Esophagus (tissue), 2 donors: ENCODE data around the gene UBAP1. TPM values are rescaled to one million over a fixed set of nuclear protein-coding genes. Genes with fewer than 3 reads are reported as not detected.
"Not testable (repeated sequence)": the region's sequence is repeated elsewhere in the genome, so short reads cannot be mapped to it uniquely, and the experiment has no call there.

Experiments
- H3K27ac ChIP-seq, 2 donors: one replicate each; pipeline ENCODE4 v1.5.1; 2013; ENCODE audit warnings: low read depth in 2 of 2, mild to moderate bottlenecking in 2 of 2, inconsistent platforms in 1 of 2, low read length in 1 of 2, moderate library complexity in 1 of 2
- H3K27me3 ChIP-seq, 2 donors: one replicate each; pipeline ENCODE4 v1.6.1; 2013; ENCODE audit warnings: low read length in 2 of 2, control low read depth in 1 of 2, mild to moderate bottlenecking in 1 of 2; ENCODE audit not compliant: insufficient read depth in 2 of 2, control insufficient read depth in 1 of 2
- H3K36me3 ChIP-seq, 2 donors: one replicate each; pipeline ENCODE4 v1.6.1; 2013; ENCODE audit warnings: low read length in 1 of 2; ENCODE audit not compliant: control insufficient read depth in 2 of 2, insufficient read depth in 2 of 2
- H3K4me1 ChIP-seq, 2 donors: one replicate each; pipeline ENCODE4 v1.6.1; 2013; ENCODE audit warnings: low read length in 1 of 2; ENCODE audit not compliant: control insufficient read depth in 2 of 2, insufficient read depth in 2 of 2
- H3K4me3 ChIP-seq, 2 donors: one replicate each; pipeline ENCODE4 v1.5.1; 2013; ENCODE audit warnings: low read length in 2 of 2, mild to moderate bottlenecking in 2 of 2, low read depth in 1 of 2, moderate library complexity in 1 of 2
- H3K9me3 ChIP-seq, 2 donors: one replicate each; pipeline ENCODE4 v1.6.1; 2013; ENCODE audit warnings: mild to moderate bottlenecking in 2 of 2, low read depth in 1 of 2, low read length in 1 of 2, moderate library complexity in 1 of 2; ENCODE audit not compliant: control insufficient read depth in 2 of 2, insufficient read depth in 1 of 2
- WGBS, 2 donors: extraction: QIAGEN DNeasy Blood & Tissue Kit; methylation state at CpG; one replicate each; pipeline ENCODE4 v1.1.7; 2013; 5-methylcytosine and 5-hydroxymethylcytosine counted together
- polyA plus RNA-seq, 2 donors: library from polyadenylated mRNA; stranded (reverse); fragments of 200-250 nt; gene quantifications; one replicate each; pipeline ENCODE4 v1.2.3, GENCODE V29; 2013
- donor health status: healthy with polysubstance abuse.
- donor health status: Bipolar disorder and iron deficiency.

The UBAP1 gene
- 10 to 100 TPM; 58.2 to 59.6 TPM for polyA plus RNA-seq

DNA sequence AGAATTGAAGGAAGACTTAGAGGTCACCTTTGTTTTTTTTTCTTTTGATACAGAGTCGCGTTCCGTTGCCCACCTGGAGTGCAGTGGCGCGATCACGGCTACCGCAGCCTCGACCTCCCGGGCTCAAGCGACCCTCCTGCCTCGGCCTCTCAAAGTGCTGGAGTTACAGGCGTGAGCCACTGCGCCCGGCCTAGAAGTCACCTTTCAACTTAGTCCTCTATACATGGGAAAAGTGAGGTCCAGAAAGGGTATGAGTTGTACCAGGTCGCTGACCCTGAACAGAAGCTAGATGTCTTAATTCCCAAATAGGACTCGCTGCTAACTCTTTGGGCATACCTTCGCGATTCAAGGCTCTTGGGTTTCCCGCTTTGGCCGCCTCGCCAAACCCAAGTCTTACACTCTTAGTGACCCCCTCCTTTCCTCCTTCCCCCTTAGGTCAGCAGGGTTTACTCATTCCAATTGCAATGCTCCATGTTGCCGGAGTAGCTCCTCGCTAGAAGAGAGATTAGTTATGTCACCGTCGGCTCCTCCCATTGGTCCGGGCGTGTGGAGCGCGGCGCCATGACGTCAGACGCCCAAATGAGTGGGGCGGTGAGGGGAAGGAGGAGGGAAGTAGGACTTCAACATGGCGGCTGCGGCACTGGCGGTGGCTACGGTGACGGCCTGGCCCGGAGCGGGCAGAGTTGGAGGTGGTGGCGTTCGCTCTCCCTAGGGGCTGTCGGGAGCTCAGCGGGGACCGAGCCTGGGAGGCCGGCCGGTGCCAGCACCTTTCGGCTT lies at the start of gene UBAP1:
TSS of gene UBAP1 (plus strand) at position 608 of the 777 bp plus-strand sequence. CDS start 41,872 bp downstream, outside the sequence.
- H3K4me3 ChIP-seq, result peak within 1 kb of the TSS; percentile 85 to 86
- H3K9me3 ChIP-seq, result no peaks in the 10 kb centered on the region
- H3K27me3 ChIP-seq, result no peaks in the 10 kb centered on the region
- 0 to 1% methylated on average over 48 of the region's 48 CpGs for WGBS, 2 donors
- no peaks in the 10 kb centered on the region for H3K36me3 ChIP-seq
- peaks cover 0 to 2% of the 10 kb centered on the region in 2 donors for H3K4me1 ChIP-seq
- H3K27ac ChIP-seq, result peak within 1 kb of the TSS; percentile 96 to 97

DNA sequence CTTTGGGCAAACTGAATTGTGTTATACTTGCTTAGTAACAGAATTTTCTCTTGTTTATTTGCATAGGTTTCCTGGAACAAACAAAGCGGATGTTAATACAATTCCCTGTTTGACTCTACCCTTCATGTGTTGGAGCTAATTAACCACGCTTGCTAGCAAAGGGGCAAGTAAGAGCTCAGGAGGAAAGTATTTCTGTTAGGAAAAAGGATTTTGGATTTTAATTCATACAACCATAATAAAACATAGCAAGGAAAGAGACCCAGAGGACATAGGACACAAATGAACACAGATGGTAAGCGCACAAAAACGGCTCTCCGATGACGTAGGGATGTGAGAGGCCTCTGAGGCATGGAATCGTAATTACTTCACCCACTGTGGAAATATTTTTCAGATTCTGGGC lies 47.3 kb upstream of the UBAP1 start:
- H3K9me3 ChIP-seq, result no peaks in the 10 kb centered on the region
- H3K36me3 ChIP-seq, result no peaks in the 10 kb centered on the region
- 95% methylated on average over 7 of the region's 7 CpGs for WGBS, 2 donors
- no peak overlapping the region for H3K4me3 ChIP-seq
- H3K27ac ChIP-seq, result no peak overlapping the region
- no peaks in the 10 kb centered on the region for H3K27me3 ChIP-seq
- H3K4me1 ChIP-seq, result peaks cover 0 to 3% of the 10 kb centered on the region in 2 donors

DNA sequence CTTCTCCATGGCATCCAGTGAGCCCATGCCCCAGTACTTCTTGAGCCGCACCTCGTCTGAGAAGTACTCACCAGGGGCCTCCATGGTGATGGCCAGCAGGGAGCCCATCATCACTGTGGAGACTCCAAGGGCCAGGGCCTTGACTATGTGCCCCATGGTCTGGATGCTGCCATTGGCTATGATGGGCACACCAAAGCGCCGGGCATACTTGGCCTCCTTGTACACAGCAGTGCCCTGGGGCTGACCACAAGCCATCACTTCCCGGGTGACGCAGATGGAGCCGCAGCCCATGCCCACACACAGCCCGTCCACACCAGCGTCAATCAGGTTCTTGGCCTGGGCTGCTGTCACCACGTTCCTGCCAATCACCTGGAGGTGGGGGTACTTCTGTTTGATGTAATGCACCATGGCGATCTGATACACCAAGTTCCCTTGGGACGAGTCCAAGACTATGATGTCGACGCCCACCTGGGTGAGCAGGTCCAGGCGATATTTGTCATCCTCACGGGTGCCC lies 45.4 kb upstream of the UBAP1 start:
- H3K27ac ChIP-seq, result no peak overlapping the region
- 87 to 89% methylated on average over 16 of the region's 16 CpGs for WGBS, 2 donors
- no peaks in the 10 kb centered on the region for H3K27me3 ChIP-seq
- no peaks in the 10 kb centered on the region for H3K36me3 ChIP-seq
- H3K9me3 ChIP-seq, result no peaks in the 10 kb centered on the region
- no peak overlapping the region for H3K4me3 ChIP-seq
- H3K4me1 ChIP-seq, result no peaks in the 10 kb centered on the region

DNA sequence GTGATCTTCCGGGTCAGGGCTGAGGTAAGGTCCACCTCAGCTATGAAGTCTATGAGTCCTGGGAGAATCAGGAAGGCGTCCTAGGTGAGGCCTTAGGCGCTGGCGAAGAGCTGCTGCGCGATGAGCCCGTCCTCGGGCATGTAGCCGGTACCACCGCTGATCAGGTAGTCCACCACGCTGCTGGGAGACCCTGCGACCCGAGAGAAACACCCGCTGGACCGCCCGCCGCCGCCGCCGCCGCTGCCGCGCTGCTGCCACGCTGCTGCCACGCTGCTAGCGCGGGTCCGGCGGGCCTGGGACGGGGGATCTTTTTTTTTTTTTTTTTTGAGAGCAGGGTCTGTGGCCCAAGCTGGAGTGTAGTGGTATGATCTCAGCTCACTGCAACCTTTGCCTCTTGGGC lies 44.3 kb upstream of the UBAP1 start:
- WGBS, 2 donors, result 93 to 94% methylated on average over 30 of the region's 30 CpGs
- Histone ChIP-seq H3K4me1 (no peaks in the 10 kb centered on the region), H3K9me3 (no peaks in the 10 kb centered on the region), H3K27me3 (no peaks in the 10 kb centered on the region), H3K27ac (no peak overlapping the region), H3K4me3 (no peak overlapping the region), H3K36me3 (no peaks in the 10 kb centered on the region)

DNA sequence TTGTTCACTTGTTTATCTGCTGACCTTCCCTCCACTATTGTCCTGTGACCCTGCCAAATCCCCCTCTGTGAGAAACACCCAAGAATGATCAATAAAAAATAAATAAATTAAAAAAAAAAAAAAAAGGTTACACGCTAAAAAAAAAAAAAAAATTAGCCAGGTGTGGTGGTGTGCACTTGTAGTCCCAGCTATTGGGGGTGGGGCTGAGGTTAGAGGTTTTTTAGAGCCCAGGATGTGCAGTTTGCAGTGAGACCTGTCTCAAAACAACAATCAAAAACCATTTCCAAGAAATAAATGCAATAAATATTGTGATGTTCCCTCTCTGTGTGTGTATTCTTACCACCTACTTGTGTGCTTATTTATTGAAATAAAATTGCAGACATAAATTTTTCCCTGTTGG lies 40.2 kb upstream of the UBAP1 start:
- H3K27ac ChIP-seq, H3K9me3 ChIP-seq, H3K4me1 ChIP-seq, H3K36me3 ChIP-seq, H3K27me3 ChIP-seq, H3K4me3 ChIP-seq: not testable (repeated sequence)
- WGBS, 2 donors, result 75% methylated on average over 1 of the region's 1 CpG; no CpG with 5 or more reads in 1 of the 2 donors

DNA sequence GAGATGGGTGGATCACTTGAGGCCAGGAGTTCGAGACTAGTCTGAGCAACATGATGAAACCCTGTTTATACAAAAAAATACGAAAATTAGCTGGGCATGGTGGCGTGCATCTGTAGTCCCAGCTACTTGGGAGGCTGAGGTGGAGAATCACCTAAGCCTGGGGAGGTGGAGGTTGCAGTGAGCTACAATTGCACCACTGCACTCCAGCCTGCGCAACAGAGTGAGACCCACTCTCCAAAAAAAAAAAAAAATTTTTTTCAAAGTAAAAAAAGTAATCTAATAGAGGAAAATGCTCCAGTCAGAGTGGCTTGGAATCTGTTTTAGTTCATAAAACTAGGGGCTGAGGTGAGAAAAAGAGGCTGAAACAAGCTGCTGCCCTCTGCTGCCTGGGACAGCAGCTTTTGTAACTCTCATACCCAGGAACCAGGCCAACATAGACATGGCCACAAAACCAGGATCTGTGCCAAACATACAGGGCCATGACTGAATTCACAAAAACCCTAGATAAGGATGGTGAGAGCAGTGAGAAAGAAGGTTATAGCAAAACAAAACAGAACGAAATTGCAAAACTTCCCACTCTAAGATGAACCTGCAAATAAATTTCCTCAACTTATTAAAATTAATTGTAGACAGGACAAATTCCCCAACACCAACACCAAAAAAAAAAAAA lies 39.2 kb upstream of the UBAP1 start:
- no peaks in the 10 kb centered on the region for H3K4me1 ChIP-seq
- WGBS, 2 donors, result 83 to 86% methylated on average over 5 of the region's 5 CpGs
- H3K27me3 ChIP-seq, result no peaks in the 10 kb centered on the region
- H3K36me3 ChIP-seq, result no peaks in the 10 kb centered on the region
- H3K9me3 ChIP-seq, result no peaks in the 10 kb centered on the region
- no peak overlapping the region for H3K4me3 ChIP-seq
- no peak overlapping the region for H3K27ac ChIP-seq

DNA sequence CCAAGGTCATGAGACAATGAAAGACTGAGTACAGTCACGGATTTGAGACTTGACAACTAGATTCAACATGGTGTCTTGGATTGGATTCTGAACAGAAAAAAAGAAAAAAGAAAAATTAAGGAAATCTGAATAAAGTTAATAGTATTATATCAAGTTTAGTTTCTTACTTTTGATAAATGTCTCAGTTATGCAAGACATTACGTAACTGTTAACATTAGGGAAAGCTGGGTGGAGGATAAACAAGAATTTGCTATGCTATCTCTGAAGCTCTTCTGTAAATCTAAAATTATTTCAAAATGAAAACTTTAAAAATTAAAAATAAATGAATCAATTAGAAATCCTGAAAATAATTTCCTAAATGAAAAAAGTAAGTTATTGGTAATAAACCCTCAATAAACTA lies 38.0 kb upstream of the UBAP1 start:
- Histone ChIP-seq H3K9me3 (no peaks in the 10 kb centered on the region), H3K4me3 (no peak overlapping the region), H3K27ac (no peak overlapping the region), H3K4me1 (no peaks in the 10 kb centered on the region), H3K27me3 (no peaks in the 10 kb centered on the region), H3K36me3 (no peaks in the 10 kb centered on the region)
- 67 to 80% methylated on average over 2 of the region's 2 CpGs for WGBS, 2 donors

DNA sequence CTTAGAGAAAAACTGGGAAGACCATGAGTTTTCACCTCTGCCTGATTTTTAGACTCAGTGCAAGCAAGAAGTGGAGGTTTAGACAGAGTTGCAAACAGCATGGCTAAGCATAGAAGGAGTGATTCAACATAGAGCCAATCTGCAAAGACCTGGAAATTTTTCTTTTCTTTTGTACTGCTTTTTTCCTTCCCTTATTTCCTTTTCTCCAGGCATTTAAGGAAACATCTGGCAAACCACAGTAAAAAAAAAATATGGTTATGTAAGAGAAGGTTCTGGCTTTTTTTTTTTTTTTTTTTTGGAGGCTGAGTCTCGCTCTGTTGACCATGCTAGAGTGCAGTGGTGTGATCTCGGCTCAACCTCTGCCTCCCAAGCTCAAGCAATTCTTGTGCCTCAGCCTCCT lies 35.7 kb upstream of the UBAP1 start:
- Histone ChIP-seq H3K27me3 (no peaks in the 10 kb centered on the region), H3K4me1 (no peaks in the 10 kb centered on the region), H3K36me3 (no peaks in the 10 kb centered on the region), H3K9me3 (no peaks in the 10 kb centered on the region), H3K4me3 (no peak overlapping the region), H3K27ac (no peak overlapping the region)
- 84 to 87% methylated on average over 2 of the region's 2 CpGs for WGBS, 2 donors

DNA sequence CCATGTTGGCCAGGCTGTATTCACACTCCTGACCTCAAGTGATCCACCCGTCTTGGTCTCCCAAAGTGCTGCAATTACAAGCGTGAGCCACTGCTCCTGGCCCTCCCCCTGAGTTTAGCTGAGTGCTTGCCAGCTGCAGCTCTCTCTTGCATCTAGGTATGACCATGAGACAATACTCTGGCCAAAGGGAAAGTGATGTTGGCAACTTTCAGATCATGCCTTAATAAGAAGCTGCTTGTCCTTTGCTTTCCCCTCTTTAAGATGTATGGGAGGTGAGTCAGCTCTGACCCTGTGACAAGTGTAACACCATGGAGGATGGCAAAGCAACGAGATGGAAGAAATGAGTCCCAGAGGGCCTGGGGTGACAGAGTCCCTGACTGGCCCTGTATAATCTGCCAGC lies 33.7 kb upstream of the UBAP1 start:
- H3K4me1 ChIP-seq, result no peaks in the 10 kb centered on the region
- no peak overlapping the region for H3K27ac ChIP-seq
- no peak overlapping the region for H3K4me3 ChIP-seq
- H3K27me3 ChIP-seq, result no peaks in the 10 kb centered on the region
- WGBS, 2 donors, result 67 to 68% methylated on average over 3 of the region's 3 CpGs
- no peaks in the 10 kb centered on the region for H3K36me3 ChIP-seq
- no peaks in the 10 kb centered on the region for H3K9me3 ChIP-seq
